Omental fat pad (tissue), 4 donors: ENCODE data around the gene HOXA2. TPM values are rescaled to one million over a fixed set of nuclear protein-coding genes. Genes with fewer than 3 reads are reported as not detected.

Experiments
- ATAC-seq: fragments of 150-250 bp; one replicate; pipeline ENCODE4 v1.9.1; 2016; ENCODE audit warnings: mild to moderate bottlenecking, moderate library complexity; ENCODE audit not compliant: low FRiP score
- DNase-seq: peaks from one replicate; pipeline ENCODE4 v3.0.0-alpha.2; 2019; ENCODE audit warnings: low spot score
- CTCF ChIP-seq, 3 donors: fragments of 450-650 bp; IDR thresholded peaks; one replicate each; pipeline ENCODE4 v1.5.1; 2016 to 2017; ENCODE audit warnings: antibody characterized with exemption in 3 of 3, mild to moderate bottlenecking in 3 of 3, moderate library complexity in 2 of 3
- total RNA-seq, 4 donors: library from RNA; depleted of rRNA; stranded (reverse); fragments of >200 nt; gene quantifications; one replicate each; pipeline ENCODE4 v1.1.0, GENCODE V29; 2016

The HOXA2 gene
- total RNA-seq, 4 donors from 2014 or later = 1.1 to 3.5 (median 1.5) TPM

GRCh38 chr7:27109466-27110185 is 7.1 kb upstream of the HOXA2 start:
- TF ChIP-seq CTCF (IDR thresholded peaks at IDR 0.05) = no peak
- DNase-seq = no peak
- ATAC-seq = no peak

GRCh38 chr7:27108390-27109127 is 6.1 kb upstream of the HOXA2 start:
- no peak for TF ChIP-seq CTCF (IDR thresholded peaks at IDR 0.05)
- DNase-seq (no peak), ATAC-seq (peak; percentile 34)

- no peak for TF ChIP-seq CTCF (IDR thresholded peaks at IDR 0.05)
- DNase-seq (no peak), ATAC-seq (no peak)
Measured at GRCh38 chr7:27107391-27108381, 5.2 kb upstream of the HOXA2 start.

GRCh38 chr7:27106901-27107240 is 4.4 kb upstream of the HOXA2 start:
- no peak for TF ChIP-seq CTCF (IDR thresholded peaks at IDR 0.05)
- ATAC-seq (no peak), DNase-seq (no peak)

- ATAC-seq (no peak), DNase-seq (no peak)
- no peak for TF ChIP-seq CTCF (IDR thresholded peaks at IDR 0.05)
Measured at GRCh38 chr7:27106181-27106900, 3.9 kb upstream of the HOXA2 start.

- no peak for TF ChIP-seq CTCF (IDR thresholded peaks at IDR 0.05)
- no peak for DNase-seq
- ATAC-seq = no peak
Measured at GRCh38 chr7:27105301-27106031, 3.0 kb upstream of the HOXA2 start.
